Body of pancreas (tissue), 4 donors: ENCODE measurements around the gene CKAP4. TPM values are rescaled to one million over a fixed set of nuclear protein-coding genes. Genes with fewer than 3 reads are reported as not detected.

Experiments
- ATAC-seq: fragments of 150-250 bp; one replicate; pipeline ENCODE4 v1.9.1; 2016
- DNase-seq, 4 donors: peaks; one replicate each; pipeline ENCODE4 v3.0.0-alpha.2; 2019
- H3K27ac ChIP-seq, 4 donors: fragments of 200-600 bp; sonication (generic); 1 replicate in 3 of 4; 2 replicates in 1 of 4; pipeline versions ENCODE4 v1.5.1 to v1.6.1; 2016 to 2019; ENCODE audit warnings: mild to moderate bottlenecking in 1 of 4, mixed read lengths in 1 of 4, moderate library complexity in 1 of 4
- H3K27me3 ChIP-seq, 2 donors: fragments of 200-600 bp; sonication (generic); one replicate each; pipeline ENCODE4 v1.6.0; 2016; ENCODE audit warnings: mild to moderate bottlenecking in 1 of 2
- H3K36me3 ChIP-seq, 2 donors: fragments of 200-600 bp; sonication (generic); replicated peaks in 1 of 2; 2 replicates each; pipeline ENCODE4 v1.5.1; 2016; ENCODE audit warnings: low read depth in 2 of 2; ENCODE audit not compliant: insufficient read depth in 1 of 2
- H3K4me1 ChIP-seq: fragments of 200-600 bp; sonication (generic); one replicate; pipeline ENCODE4 v1.6.0; 2016
- H3K4me3 ChIP-seq, 2 donors: fragments of 200-600 bp; sonication (generic); 1 replicate in 1 of 2; 2 replicates in 1 of 2; pipeline ENCODE4 v1.5.1; 2016 to 2019
- H3K9me3 ChIP-seq, 3 donors: fragments of 200-600 bp; sonication (generic); 1 replicate in 2 of 3; 2 replicates in 1 of 3; pipeline ENCODE4 v1.5.1; 2016
- POLR2A ChIP-seq, 3 donors: fragments of 450-650 bp; IDR thresholded peaks; one replicate each; pipeline ENCODE4 v1.6.1; 2016; ENCODE audit warnings: antibody characterized with exemption in 3 of 3, mild to moderate bottlenecking in 2 of 3
- WGBS, 2 donors: methylation state at CpG; one replicate each; pipeline ENCODE4 v1.1.5; 2017; 5-methylcytosine and 5-hydroxymethylcytosine counted together
- intact Hi-C: fragments of 100-400 bp; cut with DNase I; formaldehyde crosslinking; loops from one replicate; pipeline ENCODE4 v1.15.1; 2023
- total RNA-seq, 2 donors: library from RNA; depleted of rRNA; stranded (reverse); fragments of >200 nt; gene quantifications; one replicate each; pipeline ENCODE4 v1.1.0, GENCODE V29; 2016
- TF ChIP-seq, protein P1 (sequence below), 7 experiments: fragments of 450-650 bp in 4 of 7; fragments of 200-600 bp in 3 of 7; sonication (generic) in 3 of 7; IDR thresholded peaks; one replicate each; pipeline ENCODE4 v1.5.1; 2016 to 2019; ENCODE audit warnings: antibody characterized with exemption in 7 of 7

CKAP4 gene
- total RNA-seq, 2 donors from 2014 or later: 30.6 to 36.6 TPM

DNA sequence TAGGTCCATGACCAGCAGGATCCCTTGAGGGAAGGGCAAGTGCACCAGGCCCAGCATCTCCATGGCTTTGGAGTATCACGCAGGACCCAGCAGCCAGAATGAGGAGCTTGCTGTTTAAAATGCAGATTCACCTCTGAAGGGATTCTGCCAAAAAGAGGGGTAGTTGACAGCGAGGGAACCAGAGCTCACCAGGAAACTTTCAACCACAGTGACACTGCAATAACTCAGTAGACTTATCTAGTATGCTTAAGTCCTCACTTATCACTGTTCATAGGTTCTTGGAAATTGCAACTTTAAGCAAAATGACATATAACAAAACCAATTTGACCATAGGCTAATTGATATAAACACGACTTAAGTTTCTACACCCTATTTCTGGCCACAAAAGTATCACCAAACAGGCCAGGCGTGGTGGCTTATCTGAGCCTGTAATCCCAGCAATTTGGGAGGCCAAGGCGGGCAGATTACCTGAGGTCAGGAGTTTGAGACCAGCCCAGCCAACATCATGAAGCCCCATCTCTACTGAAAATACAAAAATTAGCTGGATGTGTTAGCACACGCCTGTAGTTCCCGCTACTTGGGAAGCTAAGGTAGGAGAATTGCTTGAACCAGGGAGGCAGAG lies 21.4 kb upstream of the CKAP4 start:
- TF ChIP-seq, protein P1, sequence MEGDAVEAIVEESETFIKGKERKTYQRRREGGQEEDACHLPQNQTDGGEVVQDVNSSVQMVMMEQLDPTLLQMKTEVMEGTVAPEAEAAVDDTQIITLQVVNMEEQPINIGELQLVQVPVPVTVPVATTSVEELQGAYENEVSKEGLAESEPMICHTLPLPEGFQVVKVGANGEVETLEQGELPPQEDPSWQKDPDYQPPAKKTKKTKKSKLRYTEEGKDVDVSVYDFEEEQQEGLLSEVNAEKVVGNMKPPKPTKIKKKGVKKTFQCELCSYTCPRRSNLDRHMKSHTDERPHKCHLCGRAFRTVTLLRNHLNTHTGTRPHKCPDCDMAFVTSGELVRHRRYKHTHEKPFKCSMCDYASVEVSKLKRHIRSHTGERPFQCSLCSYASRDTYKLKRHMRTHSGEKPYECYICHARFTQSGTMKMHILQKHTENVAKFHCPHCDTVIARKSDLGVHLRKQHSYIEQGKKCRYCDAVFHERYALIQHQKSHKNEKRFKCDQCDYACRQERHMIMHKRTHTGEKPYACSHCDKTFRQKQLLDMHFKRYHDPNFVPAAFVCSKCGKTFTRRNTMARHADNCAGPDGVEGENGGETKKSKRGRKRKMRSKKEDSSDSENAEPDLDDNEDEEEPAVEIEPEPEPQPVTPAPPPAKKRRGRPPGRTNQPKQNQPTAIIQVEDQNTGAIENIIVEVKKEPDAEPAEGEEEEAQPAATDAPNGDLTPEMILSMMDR (IDR thresholded peaks at IDR 0.05): no peak
- TF ChIP-seq POLR2A (IDR thresholded peaks at IDR 0.05): no peak
- ATAC-seq: no peak
- intact Hi-C loops: no loop called here
- no peak for DNase-seq
- Histone ChIP-seq H3K4me3 (no peak overlapping the region), H3K36me3 (no peaks in the 10 kb centered on the region), H3K27ac (no peak overlapping the region), H3K4me1 (peaks cover 27% of the 10 kb centered on the region), H3K27me3 (no peaks in the 10 kb centered on the region), H3K9me3 (no peaks in the 10 kb centered on the region)
- 86 to 89% methylated on average over 7 of the region's 7 CpGs for WGBS, 2 donors

- no peaks in the 10 kb centered on the region for H3K27me3 ChIP-seq
- no peak for ATAC-seq
- WGBS, 2 donors: 47 to 60% methylated on average over 2 of the region's 2 CpGs
These were observed 19.7 kb upstream of the CKAP4 start for GRCh38 chr12:106267535-106267934.

GRCh38 chr12:106265116-106265515 lies 17.3 kb upstream of the CKAP4 start:
- Histone ChIP-seq H3K27ac (no peak overlapping the region), H3K27me3 (no peaks in the 10 kb centered on the region), H3K9me3 (no peaks in the 10 kb centered on the region), H3K4me1 (no peaks in the 10 kb centered on the region), H3K4me3 (no peak overlapping the region), H3K36me3 (no peaks in the 10 kb centered on the region)
- 79 to 82% methylated on average over 1 of the region's 1 CpG for WGBS, 2 donors
- TF ChIP-seq, protein P1 (IDR thresholded peaks at IDR 0.05): no peak
- no peak for TF ChIP-seq POLR2A (IDR thresholded peaks at IDR 0.05)
- DNase-seq (no peak), ATAC-seq (no peak)
- intact Hi-C loops: no loop called here

More at GRCh38 chr12:106267535-106267934, 19.7 kb upstream of the CKAP4 start:
- DNase-seq: no peak
- Histone ChIP-seq H3K4me1 (peaks cover 17% of the 10 kb centered on the region), H3K9me3 (no peaks in the 10 kb centered on the region), H3K4me3 (no peak overlapping the region), H3K27ac (no peak overlapping the region), H3K36me3 (no peaks in the 10 kb centered on the region)
- TF ChIP-seq POLR2A (IDR thresholded peaks at IDR 0.05): no peak
- TF ChIP-seq, protein P1 (IDR thresholded peaks at IDR 0.05): no peak
- intact Hi-C loops: no loop called here

DNA sequence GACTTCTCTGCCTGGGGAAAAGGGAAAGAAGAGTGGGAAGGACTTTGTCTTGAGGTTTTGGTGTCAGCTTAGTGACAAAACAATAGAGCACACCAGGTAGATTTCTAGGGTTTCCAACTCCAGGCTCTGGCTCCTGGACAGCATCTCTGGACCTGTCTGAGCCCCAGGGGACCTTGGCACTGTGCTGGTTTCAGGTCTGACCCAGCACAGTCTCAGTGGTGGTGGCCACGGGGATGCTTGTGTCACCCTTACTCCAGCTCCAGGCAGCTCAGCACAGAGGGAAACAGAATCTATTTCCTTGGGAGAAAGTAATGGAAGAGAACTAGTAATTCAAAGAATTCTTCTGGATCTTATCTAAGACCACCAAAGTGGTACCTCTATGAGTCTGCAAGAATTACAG lies 11.1 kb upstream of the CKAP4 start:
- WGBS, 2 donors: 57 to 76% methylated on average over 1 of the region's 1 CpG
- H3K36me3 ChIP-seq: no peaks in the 10 kb centered on the region
- H3K4me3 ChIP-seq: no peak overlapping the region
- H3K4me1 ChIP-seq: no peaks in the 10 kb centered on the region
- intact Hi-C loops: no loop called here
- TF ChIP-seq, protein P1 (IDR thresholded peaks at IDR 0.05): no peak
- no peak for TF ChIP-seq POLR2A (IDR thresholded peaks at IDR 0.05)
- DNase-seq (no peak), ATAC-seq (no peak)
- no peaks in the 10 kb centered on the region for H3K27me3 ChIP-seq
- H3K27ac ChIP-seq: no peak overlapping the region
- no peaks in the 10 kb centered on the region for H3K9me3 ChIP-seq

DNA sequence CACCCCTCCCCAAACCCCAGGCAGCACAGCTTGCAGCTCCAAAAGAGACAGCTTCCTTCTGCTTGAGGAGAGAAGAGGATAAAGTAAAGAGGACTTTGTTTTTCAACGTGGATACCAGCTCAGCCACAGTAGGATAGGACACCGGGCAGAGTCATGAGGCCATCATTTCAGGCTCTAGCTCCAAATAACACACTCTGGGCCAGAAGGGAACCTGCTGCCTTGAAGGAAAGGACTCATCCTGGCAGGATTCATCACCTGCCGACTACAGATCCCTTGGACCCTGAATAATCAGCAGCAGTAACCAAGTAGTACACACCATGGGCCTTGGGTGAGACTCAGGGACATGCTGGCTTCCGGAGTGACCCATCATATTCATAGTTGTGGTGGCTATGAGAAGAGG lies 10.4 kb upstream of the CKAP4 start:
- DNase-seq (no peak), ATAC-seq (no peak)
- H3K4me3 ChIP-seq: no peak overlapping the region
- no peaks in the 10 kb centered on the region for H3K4me1 ChIP-seq
- no peaks in the 10 kb centered on the region for H3K9me3 ChIP-seq
- TF ChIP-seq POLR2A (IDR thresholded peaks at IDR 0.05): no peak
- TF ChIP-seq, protein P1 (IDR thresholded peaks at IDR 0.05): no peak
- 83 to 86% methylated on average over 2 to 4 of the region's 4 CpGs for WGBS, 2 donors
- intact Hi-C loops: no loop called here
- no peaks in the 10 kb centered on the region for H3K36me3 ChIP-seq
- no peak overlapping the region for H3K27ac ChIP-seq
- H3K27me3 ChIP-seq: no peaks in the 10 kb centered on the region
